Naive thymus-derived CD8-positive, alpha-beta T cell (primary cell): Measurements from ENCODE around the gene NEIL3. TPM values are rescaled to one million over a fixed set of nuclear protein-coding genes. Genes with fewer than 3 reads are reported as not detected.

Experiments used
- ATAC-seq, 2 donors: fragments of 150-1000 bp; cut with Tn5 transposase in 1 of 2; sonication (Bioruptor Pico), chemical (Tn5 transposase) in 1 of 2; 1 replicate in 1 of 2; 2 replicates in 1 of 2; pipeline ENCODE4 v1.10.0; 2021; ENCODE audit warnings: mild to moderate bottlenecking in 2 of 2, moderate library complexity in 2 of 2
- POLR2A ChIA-PET: fragments of 350-600 bp; sonication (Branson Sonifier 250); formaldehyde crosslinking; loops from one replicate; lab custom pipeline; 2021; ENCODE audit warnings: antibody characterized with exemption; lab: Charles Lee
- DNase-seq, 10 donors: peaks; one replicate each; pipeline versions ENCODE4 v3.0.0 to v3.0.0-alpha.2; 2020 to 2022
- H3K27ac Mint-ChIP-seq, 10 donors: one replicate each; pipeline ENCODE4 v1.8.0; 2020 to 2022; ENCODE audit warnings: mild to moderate bottlenecking in 10 of 10, mixed read lengths in 10 of 10, moderate library complexity in 4 of 10, inconsistent platforms in 1 of 10
- H3K27me3 Mint-ChIP-seq, 5 donors: one replicate each; pipeline ENCODE4 v1.8.0; 2021 to 2022; ENCODE audit warnings: mixed read lengths in 5 of 5
- H3K36me3 Mint-ChIP-seq, 3 donors: one replicate each; pipeline ENCODE4 v1.8.0; 2020 to 2022; ENCODE audit warnings: mixed read lengths in 3 of 3, mild to moderate bottlenecking in 2 of 3, inconsistent platforms in 1 of 3
- H3K4me1 Mint-ChIP-seq, 4 donors: one replicate each; pipeline ENCODE4 v1.8.0; 2021 to 2022; ENCODE audit warnings: mixed read lengths in 4 of 4
- H3K4me3 Mint-ChIP-seq, 10 donors: one replicate each; pipeline ENCODE4 v1.8.0; 2020 to 2022; ENCODE audit warnings: mild to moderate bottlenecking in 10 of 10, mixed read lengths in 10 of 10, moderate library complexity in 6 of 10, inconsistent platforms in 1 of 10
- H3K9me3 Mint-ChIP-seq, 9 donors: one replicate each; pipeline ENCODE4 v1.8.0; 2020 to 2022; ENCODE audit warnings: mixed read lengths in 9 of 9, mild to moderate bottlenecking in 3 of 9, inconsistent platforms in 1 of 9, moderate library complexity in 1 of 9
- polyA plus RNA-seq, 3 donors: library from polyadenylated mRNA; unstranded; fragments of 300-500 nt; fragmentation: Illumina TruSeq; gene quantifications; one replicate each; pipeline ENCODE4 v1.2.3, GENCODE V29; 2021
- total RNA-seq, 8 experiments: library from RNA in 2 of 8; stranded (reverse) in 2 of 8; gene quantifications; one replicate each; pipeline ENCODE4 v1.2.3 and lab custom pipeline; 2021 to 2026

NEIL3 gene
- total and polyA plus RNA-seq, 5 experiments from 2014 or later, result not detected

DNA sequence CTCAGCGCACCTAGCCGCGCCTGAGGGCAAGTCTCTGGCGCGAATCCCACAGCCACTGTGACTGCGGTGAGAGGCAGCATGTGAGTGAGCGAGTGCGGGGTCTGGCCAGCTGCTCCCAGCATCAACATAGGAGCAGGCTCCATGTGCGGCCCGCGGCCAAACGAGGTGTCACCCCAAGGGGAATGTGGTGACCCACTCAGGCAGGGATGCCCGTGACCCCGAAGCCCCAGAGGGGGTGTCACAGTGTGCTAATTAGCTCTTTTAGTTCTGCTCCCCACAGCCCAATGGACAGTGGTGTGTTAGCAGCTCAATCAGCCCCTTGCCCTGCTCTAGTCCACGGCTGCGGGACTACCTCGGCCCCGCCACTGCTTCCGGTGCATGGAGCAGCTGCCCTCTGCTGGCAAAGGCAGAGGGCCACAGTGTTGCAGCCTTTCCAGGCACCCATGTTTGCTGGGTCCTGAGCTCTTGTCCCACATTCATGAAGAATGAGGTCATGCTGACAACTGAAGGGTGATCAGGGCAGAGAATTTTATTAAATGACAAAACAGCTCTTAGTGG lies 71.1 kb downstream of the NEIL3 start:
- Mint-ChIP-seq H3K27me3 (peaks cover 0 to 5% (median 0%) of the 10 kb centered on the region in 5 donors), H3K4me3 (no peak overlapping the region), H3K36me3 (no peaks in the 10 kb centered on the region), H3K4me1 (peaks cover 0 to 8% (median 1%) of the 10 kb centered on the region in 4 donors), H3K27ac (no peak overlapping the region), H3K9me3 (no peaks in the 10 kb centered on the region)
- DNase-seq, result no peak
- ATAC-seq, result no peak
- POLR2A ChIA-PET, result no interaction called here

DNA sequence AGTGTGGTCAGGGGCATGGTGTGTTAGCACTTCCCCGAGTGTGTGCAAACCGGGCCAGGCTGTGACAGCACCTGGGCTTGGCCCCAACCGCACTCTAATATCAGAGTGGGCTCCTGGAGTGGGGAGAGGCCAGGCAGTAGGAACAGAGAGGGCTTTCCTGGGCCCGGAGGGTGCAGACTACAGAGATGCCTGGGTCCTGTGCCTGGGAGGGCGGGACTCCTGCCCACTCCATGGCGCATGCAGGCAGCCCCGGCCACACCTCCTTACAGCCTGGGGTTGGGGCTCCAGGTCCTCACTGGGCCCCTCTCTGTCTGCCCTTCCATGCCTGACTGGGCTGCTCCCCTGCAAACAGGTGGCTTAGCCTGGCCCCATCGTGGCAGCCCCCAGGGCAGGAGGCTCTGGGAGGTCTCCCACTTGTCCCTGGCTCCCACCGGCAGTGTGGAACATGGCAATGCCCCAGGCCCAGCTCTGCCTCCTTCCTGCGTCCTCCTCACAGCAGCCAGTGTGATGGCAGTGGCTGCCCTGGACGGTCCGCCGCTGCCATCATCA lies 72.2 kb downstream of the NEIL3 start:
- Mint-ChIP-seq H3K9me3 (no peaks in the 10 kb centered on the region), H3K27ac (no peak overlapping the region), H3K36me3 (no peaks in the 10 kb centered on the region), H3K27me3 (peaks cover 0 to 5% (median 0%) of the 10 kb centered on the region in 5 donors), H3K4me1 (peaks cover 0 to 16% (median 6%) of the 10 kb centered on the region in 4 donors), H3K4me3 (no peak overlapping the region)
- DNase-seq (no peak), ATAC-seq (no peak)
- POLR2A ChIA-PET, result no interaction called here

DNA sequence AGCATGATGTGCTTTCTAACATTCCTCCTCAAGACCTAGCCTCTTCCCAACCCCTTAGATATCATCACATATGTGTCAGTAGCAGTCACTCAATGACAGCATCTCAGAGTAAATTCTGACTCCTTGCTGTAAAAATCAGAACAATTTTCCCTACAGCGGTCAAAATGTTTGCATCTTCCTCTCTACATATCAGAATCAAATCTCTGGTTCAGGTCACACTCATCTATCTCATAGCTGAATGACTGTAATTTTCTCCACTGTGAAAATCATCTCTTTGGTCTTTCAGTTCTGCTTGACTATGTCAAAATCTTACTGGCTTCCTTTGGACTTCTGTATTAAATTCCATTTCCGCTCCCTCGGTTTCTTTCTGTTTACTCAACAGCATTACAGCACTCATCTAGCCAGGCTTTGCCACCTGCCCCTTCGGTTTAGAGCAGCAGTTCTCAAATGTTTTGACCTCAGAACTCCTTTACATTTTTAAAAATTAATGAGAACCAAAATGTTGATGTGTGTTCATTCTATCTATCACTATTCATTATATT lies 75.3 kb downstream of the NEIL3 start:
- Mint-ChIP-seq H3K27me3 (peaks cover 0 to 5% (median 0%) of the 10 kb centered on the region in 5 donors), H3K36me3 (no peaks in the 10 kb centered on the region), H3K4me1 (peaks cover 0 to 17% (median 7%) of the 10 kb centered on the region in 4 donors), H3K27ac (no peak overlapping the region), H3K9me3 (no peaks in the 10 kb centered on the region), H3K4me3 (no peak overlapping the region)
- ATAC-seq (no peak), DNase-seq (no peak)
- POLR2A ChIA-PET, result no interaction called here

DNA sequence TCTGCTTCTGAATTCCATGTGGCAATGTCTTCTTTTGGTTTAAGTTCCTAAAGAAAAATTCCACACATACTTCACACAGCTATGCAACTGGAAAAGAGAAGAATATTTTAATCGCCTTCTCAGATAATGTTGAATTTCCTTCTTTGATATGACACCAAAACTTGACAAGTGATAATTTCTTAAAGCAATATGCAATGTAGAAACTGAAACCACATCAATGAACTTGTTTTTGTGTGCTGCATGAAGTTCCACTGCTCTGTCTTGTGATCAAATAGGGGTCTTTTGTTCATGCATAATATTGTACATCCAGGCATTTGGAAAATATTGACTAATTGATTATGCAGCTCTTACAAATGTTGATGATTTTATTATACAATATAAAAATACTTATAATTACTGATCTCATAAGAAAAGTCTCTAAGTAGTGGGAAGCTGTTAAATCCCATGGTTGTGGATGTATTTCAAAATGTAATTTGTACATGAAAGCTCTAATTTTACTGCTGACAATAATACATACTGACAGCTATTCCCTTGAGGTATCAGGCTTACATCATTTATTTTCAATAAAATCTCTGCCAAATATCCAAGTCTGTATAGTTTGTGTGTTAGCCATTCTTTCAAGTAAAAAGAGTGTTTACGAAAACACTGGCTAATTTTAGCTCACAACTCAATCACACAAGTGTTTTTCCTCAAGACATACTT lies 76.1 kb downstream of the NEIL3 start:
- H3K4me1 Mint-ChIP-seq, result peaks cover 6 to 24% (median 8%) of the 10 kb centered on the region in 4 donors
- no peaks in the 10 kb centered on the region for H3K9me3 Mint-ChIP-seq
- peaks cover 0 to 5% (median 0%) of the 10 kb centered on the region in 5 donors for H3K27me3 Mint-ChIP-seq
- POLR2A ChIA-PET, result no interaction called here
- DNase-seq (peak in 1 of 10 donors; percentile 21), ATAC-seq (peak in 1 of 2 donors; percentile 40)
- no peak overlapping the region for H3K27ac Mint-ChIP-seq
- no peaks in the 10 kb centered on the region for H3K36me3 Mint-ChIP-seq
- H3K4me3 Mint-ChIP-seq, result peak overlapping the region in 1 of 10 donors; percentile 30

DNA sequence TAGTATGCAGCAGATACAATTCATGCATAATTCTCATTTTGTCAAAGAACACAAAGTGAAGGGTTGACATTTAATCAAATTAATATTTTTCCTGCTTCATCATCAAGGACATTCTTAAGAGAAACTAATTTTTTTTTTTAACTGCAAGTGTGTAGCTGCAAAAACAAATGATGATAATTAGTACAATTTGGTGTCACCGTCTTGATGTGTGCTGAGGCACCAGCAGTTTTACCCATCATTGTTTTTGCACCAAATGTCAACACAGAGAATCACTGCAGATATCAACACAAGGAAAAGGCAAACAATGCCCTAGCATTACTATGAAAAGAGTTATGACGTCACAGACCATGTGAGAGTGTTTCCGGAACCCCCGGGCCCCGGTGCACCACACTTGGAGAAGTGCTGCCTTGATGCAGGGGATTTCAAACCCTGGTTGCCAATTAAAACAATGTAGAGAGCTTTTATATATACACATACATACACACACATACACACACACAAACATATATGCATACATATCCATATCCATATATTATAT lies 76.7 kb downstream of the NEIL3 start:
- POLR2A ChIA-PET, result no interaction called here

DNA sequence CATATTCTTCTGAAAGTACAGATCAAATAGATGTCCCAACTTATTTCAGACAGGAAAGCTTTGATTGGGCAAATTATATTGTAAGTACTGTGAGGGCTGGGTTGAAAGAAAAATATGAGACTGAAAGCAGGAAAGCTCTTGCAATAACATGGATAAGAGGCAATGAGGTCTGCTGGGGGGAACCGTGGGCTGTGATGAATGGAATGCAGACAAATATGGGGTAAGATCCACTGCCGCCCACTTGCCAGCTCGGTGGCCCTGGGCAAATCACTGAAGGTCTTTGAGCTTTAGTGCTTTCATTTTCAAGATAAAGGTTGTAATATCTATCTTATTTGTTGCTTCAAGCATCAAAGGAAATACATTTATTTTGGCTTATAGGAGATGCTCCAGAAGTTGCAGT lies 81.6 kb downstream of the NEIL3 start:
- Mint-ChIP-seq H3K9me3 (no peaks in the 10 kb centered on the region), H3K4me1 (peaks cover 21 to 47% (median 37%) of the 10 kb centered on the region in 4 donors), H3K4me3 (peak overlapping the region in 8 of 10 donors; percentile 8 to 82 (median 62)), H3K36me3 (no peaks in the 10 kb centered on the region), H3K27ac (peak overlapping the region in 8 of 10 donors; percentile 34 to 94 (median 77)), H3K27me3 (no peaks in the 10 kb centered on the region)
- ATAC-seq (no peak), DNase-seq (peak in 1 of 10 donors; percentile 16)
- POLR2A ChIA-PET, result interaction anchor here (4.9 kb wide), 1 partner anchor 51 kb away, joined by 39 read pairs; the partner anchor contains the start of gene AGA

More for the DNA sequence above, 76.7 kb downstream of the NEIL3 start:
- DNase-seq, result no peak
- H3K27ac Mint-ChIP-seq, result peak overlapping the region in 1 of 10 donors; percentile 73
- H3K9me3 Mint-ChIP-seq, result no peaks in the 10 kb centered on the region
- peak overlapping the region in 1 of 10 donors; percentile 22 for H3K4me3 Mint-ChIP-seq
- H3K4me1 Mint-ChIP-seq, result peaks cover 12 to 30% (median 12%) of the 10 kb centered on the region in 4 donors
- ATAC-seq, result no peak
- H3K27me3 Mint-ChIP-seq, result peaks cover 0 to 5% (median 0%) of the 10 kb centered on the region in 5 donors
- no peaks in the 10 kb centered on the region for H3K36me3 Mint-ChIP-seq

DNA sequence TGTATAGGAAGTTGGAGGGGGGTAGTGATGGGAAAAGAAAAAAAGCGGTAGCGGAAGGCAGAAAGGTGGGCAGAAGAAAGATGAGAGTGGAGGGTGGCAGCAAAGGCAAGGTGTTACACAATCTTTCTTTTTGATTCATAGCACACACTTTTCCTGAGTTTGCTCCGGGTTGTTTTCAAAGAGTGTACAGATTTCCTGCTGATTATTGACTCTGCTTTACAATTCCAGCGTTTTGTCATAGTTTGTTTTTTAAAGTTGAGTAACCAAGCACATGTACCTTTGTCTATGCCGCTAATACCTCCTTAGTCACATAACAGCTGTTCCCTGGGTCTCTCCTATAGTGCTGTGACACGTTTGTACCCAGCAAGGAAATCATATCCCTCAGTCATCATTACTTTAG lies 82.3 kb downstream of the NEIL3 start:
- Mint-ChIP-seq H3K4me1 (peaks cover 19 to 45% (median 35%) of the 10 kb centered on the region in 4 donors), H3K27me3 (no peaks in the 10 kb centered on the region), H3K9me3 (no peaks in the 10 kb centered on the region), H3K36me3 (no peaks in the 10 kb centered on the region), H3K4me3 (peak overlapping the region; percentile 6 to 82 (median 62)), H3K27ac (peak overlapping the region; percentile 3 to 94 (median 72))
- ATAC-seq (peak in 1 of 2 donors; percentile 21), DNase-seq (peak in 2 of 10 donors; percentile 22 to 25)
- POLR2A ChIA-PET, result interaction anchor here (4.9 kb wide), 1 partner anchor 50 kb away, joined by 39 read pairs; the partner anchor contains the start of gene AGA

DNA sequence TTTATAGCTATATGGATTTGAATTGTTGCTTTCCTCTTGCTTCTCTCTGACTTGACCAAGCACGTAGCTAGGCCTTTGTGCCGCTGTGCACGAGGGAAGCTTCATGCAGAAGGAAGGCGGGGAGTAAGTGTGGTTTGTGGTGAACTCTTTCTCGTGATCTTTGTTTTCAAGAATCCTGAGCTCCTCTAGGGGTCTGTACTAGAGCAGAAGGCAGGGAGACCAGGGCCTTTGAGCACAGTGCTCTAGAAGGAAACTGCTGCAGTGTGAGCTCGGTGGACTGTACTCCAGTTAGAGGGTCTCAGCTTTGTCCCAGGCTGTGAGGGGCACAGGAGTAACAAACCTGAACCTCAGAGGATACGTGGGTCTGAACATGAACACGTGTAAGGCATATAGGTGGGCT lies 83.6 kb downstream of the NEIL3 start:
- Mint-ChIP-seq H3K27me3 (no peaks in the 10 kb centered on the region), H3K36me3 (peaks cover 0 to 9% (median 0%) of the 10 kb centered on the region in 3 donors), H3K4me1 (peaks cover 19 to 45% (median 35%) of the 10 kb centered on the region in 4 donors), H3K27ac (peak overlapping the region; percentile 74 to 99 (median 95)), H3K4me3 (peak overlapping the region; percentile 32 to 80 (median 68)), H3K9me3 (peaks cover 0 to 2% (median 0%) of the 10 kb centered on the region in 9 donors)
- POLR2A ChIA-PET, result interaction anchor here (0.6 to 4.9 kb wide), 3 partner anchors 11 to 49 kb away, joined by 3 to 39 read pairs (median 3); partner anchors contain the start of gene AGA
- peak in 9 of 10 donors; percentile 10 to 74 (median 45) for DNase-seq
- ATAC-seq, result peak; percentile 96 to 98

DNA sequence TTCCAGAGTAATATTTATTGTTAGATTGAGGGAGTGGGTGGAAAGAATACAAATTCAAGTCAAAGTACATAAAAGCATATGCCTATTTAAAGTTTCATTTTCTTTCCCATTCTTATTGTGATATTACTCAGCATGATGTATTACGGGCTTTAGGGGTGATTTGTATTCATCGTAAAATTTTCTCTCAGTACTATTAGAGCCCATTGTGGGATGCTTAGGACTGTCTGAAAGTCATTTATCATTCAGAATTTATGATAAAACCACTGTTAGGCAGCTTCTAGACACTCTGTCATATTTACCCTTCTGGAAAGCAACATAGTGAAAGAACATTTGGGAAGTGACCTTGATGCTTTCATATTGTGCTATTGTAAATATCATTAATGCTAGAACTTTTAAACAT lies 86.7 kb downstream of the NEIL3 start:
- H3K36me3 Mint-ChIP-seq, result peaks cover 0 to 13% (median 0%) of the 10 kb centered on the region in 3 donors
- peaks cover 0 to 8% (median 2%) of the 10 kb centered on the region in 9 donors for H3K9me3 Mint-ChIP-seq
- peaks cover 23 to 52% (median 45%) of the 10 kb centered on the region in 4 donors for H3K4me1 Mint-ChIP-seq
- DNase-seq (no peak), ATAC-seq (no peak)
- no peak overlapping the region for H3K4me3 Mint-ChIP-seq
- POLR2A ChIA-PET, result no interaction called here
- no peak overlapping the region for H3K27ac Mint-ChIP-seq
- H3K27me3 Mint-ChIP-seq, result no peaks in the 10 kb centered on the region

DNA sequence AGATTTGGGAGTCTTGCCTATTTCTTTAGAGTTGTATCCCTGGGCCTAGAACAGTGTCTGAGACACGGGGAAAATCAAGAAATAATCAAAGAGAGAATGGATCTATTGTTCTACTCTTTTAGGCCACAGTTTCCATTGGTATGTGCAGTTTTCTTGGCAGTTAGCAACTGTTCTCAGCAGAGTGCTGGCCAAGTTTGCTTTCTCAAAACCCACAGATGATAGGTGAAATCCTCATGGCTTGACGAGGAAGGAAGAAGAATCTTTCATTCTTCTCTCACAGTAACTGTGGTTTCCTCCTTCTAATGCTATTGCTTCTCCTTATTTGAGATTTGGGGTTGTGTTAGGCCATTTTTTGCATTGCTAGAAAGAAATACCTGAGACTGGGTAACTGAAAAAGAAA lies 90.4 kb downstream of the NEIL3 start:
- Mint-ChIP-seq H3K4me3 (peak overlapping the region in 7 of 10 donors; percentile 21 to 81 (median 71)), H3K27ac (peak overlapping the region; percentile 79 to 96 (median 90)), H3K36me3 (peaks cover 0 to 13% (median 0%) of the 10 kb centered on the region in 3 donors), H3K4me1 (peaks cover 25 to 41% (median 34%) of the 10 kb centered on the region in 4 donors), H3K27me3 (peaks cover 0 to 2% (median 0%) of the 10 kb centered on the region in 5 donors), H3K9me3 (peaks cover 0 to 8% (median 2%) of the 10 kb centered on the region in 9 donors)
- peak in 2 of 10 donors; percentile 6 to 13 for DNase-seq
- POLR2A ChIA-PET, result interaction anchor here (1.1 to 1.2 kb wide), 2 partner anchors 41 to 43 kb away, joined by 3 to 4 read pairs; no protein-coding TSS in a partner anchor
- peak in 1 of 2 donors; percentile 44 for ATAC-seq

DNA sequence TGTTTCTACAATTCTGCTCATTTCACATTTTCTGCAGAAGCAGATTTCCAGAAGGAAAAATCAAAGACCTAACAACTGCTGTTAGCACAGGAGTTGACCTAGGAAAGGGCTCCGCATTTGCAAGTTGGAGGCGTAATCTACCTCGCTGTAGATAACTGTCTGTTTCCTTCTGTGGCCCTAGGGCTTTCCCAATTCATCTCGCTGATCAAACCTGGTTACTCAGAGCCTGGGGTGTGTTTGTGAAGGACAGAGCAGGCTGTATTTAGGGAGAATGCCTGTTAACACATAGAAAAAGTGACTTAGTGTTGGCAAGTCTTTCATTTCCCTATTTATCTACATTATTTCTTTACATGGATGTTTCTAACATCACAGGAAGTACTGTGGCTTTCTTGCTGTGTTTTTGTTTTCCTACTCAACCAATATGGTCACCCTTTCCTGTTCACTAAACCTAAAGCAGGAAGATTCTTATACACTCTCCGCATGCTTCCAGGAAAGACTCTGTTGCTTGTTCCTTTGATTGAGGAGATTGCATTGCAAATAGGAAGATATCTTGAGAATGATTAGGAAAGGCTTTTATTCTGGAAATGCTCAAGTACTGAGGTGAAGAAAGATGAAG lies 92.1 kb downstream of the NEIL3 start:
- H3K4me3 Mint-ChIP-seq, result peak overlapping the region; percentile 2 to 79 (median 54)
- ATAC-seq (peak; percentile 33 to 71), DNase-seq (peak in 3 of 10 donors; percentile 21 to 41 (median 27))
- peaks cover 0 to 13% (median 0%) of the 10 kb centered on the region in 3 donors for H3K36me3 Mint-ChIP-seq
- H3K4me1 Mint-ChIP-seq, result peaks cover 25 to 41% (median 34%) of the 10 kb centered on the region in 4 donors
- H3K27ac Mint-ChIP-seq, result peak overlapping the region; percentile 56 to 95 (median 82)
- POLR2A ChIA-PET, result no interaction called here
- peaks cover 0 to 8% (median 2%) of the 10 kb centered on the region in 9 donors for H3K9me3 Mint-ChIP-seq
- H3K27me3 Mint-ChIP-seq, result peaks cover 0 to 2% (median 0%) of the 10 kb centered on the region in 5 donors
